Measurements from ENCODE around the gene OR5K1.

Gene OR5K1

DNA sequence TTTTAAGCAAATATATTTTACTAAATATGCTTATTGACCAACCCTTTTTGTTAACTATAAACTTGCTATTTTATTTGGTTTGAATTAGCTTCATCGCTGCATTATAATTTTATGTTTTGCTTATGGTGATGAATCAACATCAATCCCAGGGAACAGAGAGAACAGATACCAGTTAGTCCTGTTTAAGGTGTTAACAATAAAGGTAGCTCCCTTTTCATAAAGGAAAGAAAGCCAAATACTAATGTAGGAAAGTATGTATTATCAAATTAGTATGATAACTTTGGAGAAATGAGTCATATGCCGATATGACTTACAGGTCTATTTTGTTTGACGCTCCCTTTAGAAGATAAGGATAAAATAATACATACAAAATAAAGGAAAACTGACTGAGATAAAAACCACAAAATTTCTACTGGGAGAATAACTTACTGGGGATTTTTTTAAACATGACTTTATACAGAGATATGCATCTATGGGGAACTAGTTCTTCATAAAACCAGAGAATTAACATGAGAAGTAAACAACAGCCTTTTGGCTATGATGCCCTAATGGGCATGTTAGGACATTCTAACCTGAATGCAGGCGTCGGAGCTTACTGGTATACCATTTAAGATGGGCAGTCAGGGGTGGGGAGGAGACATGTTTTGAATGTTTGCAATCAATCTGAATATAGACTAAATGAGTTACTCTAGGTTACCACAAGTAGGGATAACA, 39.0 kb downstream of the OR5K1 start:
- no peaks in the 10 kb centered on the region for H3K9me3 ChIP-seq
- no peak overlapping the region for H3K4me3 ChIP-seq
- peaks cover 0 to 12% (median 5%) of the 10 kb centered on the region in 3 donors for H3K36me3 ChIP-seq
- no peaks in the 10 kb centered on the region for H3K27me3 ChIP-seq
- no peak for DNase-seq
- TF ChIP-seq CTCF (IDR thresholded peaks at IDR 0.05) = no peak
- no peak overlapping the region for H3K27ac ChIP-seq
- intact Hi-C loops (cut with DNase I; ENCODE audit: low total_unique reads) = no loop called here
- H3K4me1 ChIP-seq = peaks cover 0 to 4% (median 0%) of the 10 kb centered on the region in 4 donors

- TF ChIP-seq CTCF (IDR thresholded peaks at IDR 0.05) = no peak
- H3K36me3 ChIP-seq = peaks cover 0 to 15% (median 11%) of the 10 kb centered on the region in 3 donors
- intact Hi-C loops (cut with DNase I; ENCODE audit: low total_unique reads) = no loop called here
Observed at GRCh38 chr3:98504539-98504938, 41.5 kb downstream of the OR5K1 start.

GRCh38 chr3:98508582-98508981, 45.6 kb downstream of the OR5K1 start:
- no peaks in the 10 kb centered on the region for H3K27me3 ChIP-seq
- H3K4me3 ChIP-seq = no peak overlapping the region
- H3K27ac ChIP-seq = no peak overlapping the region
- DNase-seq = no peak
- H3K9me3 ChIP-seq = no peaks in the 10 kb centered on the region
- intact Hi-C loops (cut with DNase I; ENCODE audit: low total_unique reads) = no loop called here
- no peak for TF ChIP-seq CTCF (IDR thresholded peaks at IDR 0.05)
- H3K4me1 ChIP-seq = peaks cover 0 to 4% (median 0%) of the 10 kb centered on the region in 4 donors
- peaks cover 5 to 38% (median 38%) of the 10 kb centered on the region in 3 donors for H3K36me3 ChIP-seq

More at GRCh38 chr3:98504539-98504938, 41.5 kb downstream of the OR5K1 start:
- Histone ChIP-seq H3K27ac (no peak overlapping the region), H3K9me3 (no peaks in the 10 kb centered on the region), H3K4me1 (peaks cover 0 to 4% (median 0%) of the 10 kb centered on the region in 4 donors), H3K27me3 (no peaks in the 10 kb centered on the region), H3K4me3 (no peak overlapping the region)
- DNase-seq = no peak

GRCh38 chr3:98512576-98512975, 49.6 kb downstream of the OR5K1 start:
- H3K4me3 ChIP-seq = no peak overlapping the region
- H3K36me3 ChIP-seq = peaks cover 23 to 60% (median 54%) of the 10 kb centered on the region in 3 donors
- intact Hi-C loops (cut with DNase I; ENCODE audit: low total_unique reads) = no loop called here
- H3K27ac ChIP-seq = no peak overlapping the region
- no peaks in the 10 kb centered on the region for H3K9me3 ChIP-seq
- DNase-seq = no peak
- no peaks in the 10 kb centered on the region for H3K4me1 ChIP-seq
- no peaks in the 10 kb centered on the region for H3K27me3 ChIP-seq
- TF ChIP-seq CTCF (IDR thresholded peaks at IDR 0.05) = no peak

DNA sequence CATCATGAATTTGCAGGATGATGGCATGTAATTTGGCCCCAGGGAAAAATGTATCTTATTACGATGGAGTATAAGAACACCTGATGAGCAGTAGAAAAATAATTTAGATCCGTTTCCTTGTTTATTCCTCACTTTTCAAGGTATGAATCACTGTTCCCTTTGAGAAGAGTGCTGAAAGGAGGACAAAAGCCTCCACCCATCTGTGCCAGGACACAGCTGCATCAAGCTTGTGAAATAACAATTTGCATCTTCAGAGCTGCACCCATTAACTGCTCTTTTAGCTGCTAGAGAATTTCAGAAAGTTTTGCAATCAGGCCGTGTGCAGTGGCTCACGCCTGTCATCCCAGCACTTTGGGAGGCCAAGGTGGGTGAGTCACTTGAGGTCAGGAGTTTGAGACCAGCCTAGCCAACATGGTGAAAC, 50.1 kb downstream of the OR5K1 start:
- Histone ChIP-seq H3K4me1 (no peaks in the 10 kb centered on the region), H3K4me3 (no peak overlapping the region), H3K36me3 (peaks cover 23 to 62% (median 55%) of the 10 kb centered on the region in 3 donors), H3K27ac (no peak overlapping the region), H3K9me3 (no peaks in the 10 kb centered on the region), H3K27me3 (no peaks in the 10 kb centered on the region)
- intact Hi-C loops (cut with DNase I; ENCODE audit: low total_unique reads) = no loop called here
- DNase-seq = no peak
- no peak for TF ChIP-seq CTCF (IDR thresholded peaks at IDR 0.05)

All from tibial artery (tissue), 4 donors.